Measurements from ENCODE around the gene SMAD2.

The SMAD2 gene

GRCh38 chr18:47915930-47916329 is 14.5 kb downstream of the SMAD2 start:
- no peak overlapping the region for H3K4ac ChIP-seq (ENCODE audit: low read depth in 1 of 2, low read length in 2 of 2)
- peaks cover 2 to 4% of the 10 kb centered on the region in 2 experiments for H3K36me3 ChIP-seq (ENCODE audit: control insufficient read depth in 1 of 2, insufficient read depth in 2 of 2, low read depth in 1 of 2, low read length in 2 of 2)
- no peak overlapping the region for H2AK5ac ChIP-seq (ENCODE audit: low read length, severe bottlenecking)
- H3K18ac ChIP-seq (ENCODE audit: low read depth in 1 of 2, low read length in 2 of 2) = no peak overlapping the region
- H3K23ac ChIP-seq (ENCODE audit: low read length in 2 of 2) = no peak overlapping the region
- no peak overlapping the region for H2BK5ac ChIP-seq (ENCODE audit: low read depth, low read length, poor library complexity, severe bottlenecking)
- WGBS = 75% methylated on average over 1 of the region's 3 CpGs
- no peak overlapping the region for H2BK12ac ChIP-seq (ENCODE audit: low read length in 2 of 2)
- H4K8ac ChIP-seq (ENCODE audit: low read length) = no peak overlapping the region
- no peak overlapping the region for H2BK15ac ChIP-seq (ENCODE audit: low read depth, poor library complexity, severe bottlenecking)
- peaks cover 4% of the 10 kb centered on the region for H3K4me1 ChIP-seq (ENCODE audit: control insufficient read depth, insufficient read depth, low read depth, low read length)
- peaks cover 7% of the 10 kb centered on the region for H3K79me1 ChIP-seq (replicated peaks; ENCODE audit: low read length, poor library complexity, severe bottlenecking)
- no peak overlapping the region for H3K14ac ChIP-seq (ENCODE audit: low read length in 2 of 2)
- H4K91ac ChIP-seq (ENCODE audit: low read length) = no peak overlapping the region
- H2AFZ ChIP-seq (ENCODE audit: low read depth, low read length) = no peak overlapping the region
- no peak overlapping the region for H3K9ac ChIP-seq (ENCODE audit: low read length)
- no peaks in the 10 kb centered on the region for H3K27me3 ChIP-seq (ENCODE audit: control insufficient read depth in 1 of 2, insufficient read depth in 1 of 2, low read length in 2 of 2)
- no peak for DNase-seq
- no peaks in the 10 kb centered on the region for H3K9me3 ChIP-seq (ENCODE audit: control insufficient read depth, low read length)
- no peak overlapping the region for H2BK120ac ChIP-seq (ENCODE audit: low read depth, low read length)
- no peak overlapping the region for H3K4me2 ChIP-seq (ENCODE audit: low read length, poor library complexity, severe bottlenecking)
- no peak overlapping the region for H3K4me3 ChIP-seq (ENCODE audit: insufficient read depth in 1 of 2, low read depth in 1 of 2, low read length in 2 of 2)
- H3K27ac ChIP-seq (ENCODE audit: low read length, poor library complexity, severe bottlenecking) = no peak overlapping the region

GRCh38 chr18:47915229-47915628 is 15.2 kb downstream of the SMAD2 start:
- Histone ChIP-seq H2BK5ac (ENCODE audit: low read depth, low read length, poor library complexity, severe bottlenecking) (no peak overlapping the region), H4K8ac (ENCODE audit: low read length) (no peak overlapping the region), H3K36me3 (ENCODE audit: control insufficient read depth in 1 of 2, insufficient read depth in 2 of 2, low read depth in 1 of 2, low read length in 2 of 2) (peaks cover 3 to 9% of the 10 kb centered on the region in 2 experiments), H3K9me3 (ENCODE audit: control insufficient read depth, low read length) (no peaks in the 10 kb centered on the region), H3K4me2 (ENCODE audit: low read length, poor library complexity, severe bottlenecking) (no peak overlapping the region), H3K23ac (ENCODE audit: low read length in 2 of 2) (no peak overlapping the region), H3K9ac (ENCODE audit: low read length) (no peak overlapping the region), H2AK5ac (ENCODE audit: low read length, severe bottlenecking) (no peak overlapping the region), H3K4me1 (ENCODE audit: control insufficient read depth, insufficient read depth, low read depth, low read length) (peaks cover 1% of the 10 kb centered on the region), H4K91ac (ENCODE audit: low read length) (no peak overlapping the region), H3K4me3 (ENCODE audit: insufficient read depth in 1 of 2, low read depth in 1 of 2, low read length in 2 of 2) (no peak overlapping the region), H2BK15ac (ENCODE audit: low read depth, poor library complexity, severe bottlenecking) (no peak overlapping the region), H3K27me3 (ENCODE audit: control insufficient read depth in 1 of 2, insufficient read depth in 1 of 2, low read length in 2 of 2) (no peaks in the 10 kb centered on the region), H3K79me1 (replicated peaks; ENCODE audit: low read length, poor library complexity, severe bottlenecking) (peaks cover 5% of the 10 kb centered on the region), H2AFZ (ENCODE audit: low read depth, low read length) (no peak overlapping the region), H3K14ac (ENCODE audit: low read length in 2 of 2) (no peak overlapping the region), H2BK12ac (ENCODE audit: low read length in 2 of 2) (no peak overlapping the region), H3K18ac (ENCODE audit: low read depth in 1 of 2, low read length in 2 of 2) (no peak overlapping the region), H3K27ac (ENCODE audit: low read length, poor library complexity, severe bottlenecking) (no peak overlapping the region), H3K4ac (ENCODE audit: low read depth in 1 of 2, low read length in 2 of 2) (no peak overlapping the region), H2BK120ac (ENCODE audit: low read depth, low read length) (no peak overlapping the region)
- DNase-seq = no peak

DNA sequence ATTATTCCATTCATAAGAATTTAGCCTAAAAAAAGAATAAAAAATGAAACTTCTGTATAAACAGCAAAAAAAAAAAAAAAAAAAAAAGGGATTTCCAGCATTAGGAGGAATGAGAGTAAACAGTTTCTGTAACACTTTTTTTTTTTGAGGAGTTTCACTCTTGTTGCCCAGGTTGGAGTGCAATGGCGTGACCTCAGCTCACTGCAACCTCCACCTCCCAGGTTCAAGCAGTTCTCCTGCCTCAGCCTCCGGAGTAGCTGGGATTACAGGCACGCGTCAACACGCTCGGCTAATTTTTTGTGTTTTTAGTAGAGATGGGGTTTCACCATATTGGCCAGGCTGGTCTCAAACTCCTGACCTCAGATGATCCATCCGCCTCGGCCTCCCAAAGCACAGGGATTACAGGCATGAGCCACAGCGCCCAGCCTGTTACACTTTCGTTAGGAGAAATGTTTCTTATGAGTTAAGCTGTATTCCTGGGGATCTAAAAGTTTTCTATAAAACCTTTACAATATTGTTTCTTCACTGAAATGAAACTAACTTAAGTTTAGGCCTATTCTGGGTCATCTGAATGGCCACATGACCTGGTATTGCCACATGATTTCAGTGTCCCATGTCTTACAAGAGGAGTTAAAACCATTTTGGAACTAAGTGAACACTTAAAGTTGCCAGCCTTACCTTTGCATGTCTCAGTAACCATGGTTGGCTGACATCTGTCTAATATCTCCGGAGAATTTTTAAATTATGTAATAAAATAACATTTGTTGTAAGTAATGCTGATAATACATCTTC is 17.5 kb downstream of the SMAD2 start:
- no peak overlapping the region for H3K14ac ChIP-seq (ENCODE audit: low read length in 2 of 2)
- H3K27me3 ChIP-seq (ENCODE audit: control insufficient read depth in 1 of 2, insufficient read depth in 1 of 2, low read length in 2 of 2) = no peaks in the 10 kb centered on the region
- H2AK5ac ChIP-seq (ENCODE audit: low read length, severe bottlenecking) = no peak overlapping the region
- no peak overlapping the region for H3K4ac ChIP-seq (ENCODE audit: low read depth in 1 of 2, low read length in 2 of 2)
- no peak overlapping the region for H2BK120ac ChIP-seq (ENCODE audit: low read depth, low read length)
- no peak overlapping the region for H3K18ac ChIP-seq (ENCODE audit: low read depth in 1 of 2, low read length in 2 of 2)
- WGBS = 100% methylated on average over 8 of the region's 11 CpGs
- no peak overlapping the region for H3K4me2 ChIP-seq (ENCODE audit: low read length, poor library complexity, severe bottlenecking)
- no peak overlapping the region for H3K27ac ChIP-seq (ENCODE audit: low read length, poor library complexity, severe bottlenecking)
- no peak overlapping the region for H3K23ac ChIP-seq (ENCODE audit: low read length in 2 of 2)
- H3K4me3 ChIP-seq (ENCODE audit: insufficient read depth in 1 of 2, low read depth in 1 of 2, low read length in 2 of 2) = no peak overlapping the region
- H3K9ac ChIP-seq (ENCODE audit: low read length) = peak overlapping the region; percentile 14
- no peaks in the 10 kb centered on the region for H3K4me1 ChIP-seq (ENCODE audit: control insufficient read depth, insufficient read depth, low read depth, low read length)
- H3K36me3 ChIP-seq (ENCODE audit: control insufficient read depth in 1 of 2, insufficient read depth in 2 of 2, low read depth in 1 of 2, low read length in 2 of 2) = peaks cover 3 to 14% of the 10 kb centered on the region in 2 experiments
- H4K91ac ChIP-seq (ENCODE audit: low read length) = no peak overlapping the region
- no peak overlapping the region for H2BK5ac ChIP-seq (ENCODE audit: low read depth, low read length, poor library complexity, severe bottlenecking)
- no peak overlapping the region for H2BK15ac ChIP-seq (ENCODE audit: low read depth, poor library complexity, severe bottlenecking)
- H3K9me3 ChIP-seq (ENCODE audit: control insufficient read depth, low read length) = no peaks in the 10 kb centered on the region
- DNase-seq = peak; percentile 18
- no peak overlapping the region for H2BK12ac ChIP-seq (ENCODE audit: low read length in 2 of 2)
- H2AFZ ChIP-seq (ENCODE audit: low read depth, low read length) = no peak overlapping the region
- H3K79me1 ChIP-seq (replicated peaks; ENCODE audit: low read length, poor library complexity, severe bottlenecking) = peaks cover 4% of the 10 kb centered on the region
- no peak overlapping the region for H4K8ac ChIP-seq (ENCODE audit: low read length)

GRCh38 chr18:47912343-47912742 is 18.1 kb downstream of the SMAD2 start:
- H3K18ac ChIP-seq (ENCODE audit: low read depth in 1 of 2, low read length in 2 of 2) = no peak overlapping the region
- no peak overlapping the region for H2BK5ac ChIP-seq (ENCODE audit: low read depth, low read length, poor library complexity, severe bottlenecking)
- H4K8ac ChIP-seq (ENCODE audit: low read length) = no peak overlapping the region
- 93% methylated on average over 1 of the region's 1 CpG for WGBS
- H2AFZ ChIP-seq (ENCODE audit: low read depth, low read length) = no peak overlapping the region
- peak overlapping the region; percentile 14 for H3K9ac ChIP-seq (ENCODE audit: low read length)
- H3K9me3 ChIP-seq (ENCODE audit: control insufficient read depth, low read length) = no peaks in the 10 kb centered on the region
- H3K36me3 ChIP-seq (ENCODE audit: control insufficient read depth in 1 of 2, insufficient read depth in 2 of 2, low read depth in 1 of 2, low read length in 2 of 2) = peaks cover 7 to 14% of the 10 kb centered on the region in 2 experiments
- H4K91ac ChIP-seq (ENCODE audit: low read length) = no peak overlapping the region
- H3K27me3 ChIP-seq (ENCODE audit: control insufficient read depth in 1 of 2, insufficient read depth in 1 of 2, low read length in 2 of 2) = no peaks in the 10 kb centered on the region
- H2AK5ac ChIP-seq (ENCODE audit: low read length, severe bottlenecking) = no peak overlapping the region
- DNase-seq = peak; percentile 19
- H3K4ac ChIP-seq (ENCODE audit: low read depth in 1 of 2, low read length in 2 of 2) = no peak overlapping the region
- H3K14ac ChIP-seq (ENCODE audit: low read length in 2 of 2) = no peak overlapping the region
- H2BK12ac ChIP-seq (ENCODE audit: low read length in 2 of 2) = no peak overlapping the region
- H2BK15ac ChIP-seq (ENCODE audit: low read depth, poor library complexity, severe bottlenecking) = no peak overlapping the region
- H3K4me2 ChIP-seq (ENCODE audit: low read length, poor library complexity, severe bottlenecking) = no peak overlapping the region
- H3K4me3 ChIP-seq (ENCODE audit: insufficient read depth in 1 of 2, low read depth in 1 of 2, low read length in 2 of 2) = no peak overlapping the region
- peaks cover 4% of the 10 kb centered on the region for H3K79me1 ChIP-seq (replicated peaks; ENCODE audit: low read length, poor library complexity, severe bottlenecking)
- no peak overlapping the region for H3K23ac ChIP-seq (ENCODE audit: low read length in 2 of 2)
- no peak overlapping the region for H3K27ac ChIP-seq (ENCODE audit: low read length, poor library complexity, severe bottlenecking)
- H2BK120ac ChIP-seq (ENCODE audit: low read depth, low read length) = no peak overlapping the region
- H3K4me1 ChIP-seq (ENCODE audit: control insufficient read depth, insufficient read depth, low read depth, low read length) = no peaks in the 10 kb centered on the region
